GM19238 (cell line): ENCODE results near the gene SH3PXD2B.

Experiments
- DNase-seq: peaks from one replicate; pipeline ENCODE4 v3.0.0; 2011; ENCODE audit warnings: low spot score; ENCODE audit not compliant: insufficient read length

The SH3PXD2B gene

GRCh38 chr5:172454358-172455086, at the start of gene SH3PXD2B:
Gene SH3PXD2B, minus strand, starts transcription at chr5:172454525. Its CDS starts 173 bp downstream, at chr5:172454352.
- peak; percentile 44 for DNase-seq

GRCh38 chr5:172502969-172503368, 48.6 kb upstream of the SH3PXD2B start:
- DNase-seq = no peak

DNA sequence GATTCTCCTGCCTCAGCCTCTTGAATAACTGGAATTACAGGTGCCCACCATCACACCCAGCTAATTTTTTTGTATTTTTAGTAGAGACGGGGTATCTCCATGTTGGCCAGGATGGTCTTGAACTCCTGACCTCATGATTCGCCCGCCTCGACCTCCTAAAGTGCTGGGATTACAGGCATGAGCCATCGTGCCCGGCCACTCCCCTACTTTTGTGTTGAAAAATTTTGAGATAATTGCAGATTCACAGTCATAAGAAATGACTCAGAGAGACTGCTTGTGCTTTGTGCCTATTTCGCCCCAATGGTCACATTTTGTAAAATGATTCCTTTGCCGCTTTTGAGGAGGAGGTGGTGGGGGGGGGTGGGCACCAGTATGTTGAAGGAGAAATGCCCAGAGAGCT, 48.1 kb upstream of the SH3PXD2B start:
- no peak for DNase-seq

GRCh38 chr5:172501708-172502320, 47.5 kb upstream of the SH3PXD2B start:
- no peak for DNase-seq

GRCh38 chr5:172499287-172499686, 45.0 kb upstream of the SH3PXD2B start:
- DNase-seq = no peak

- no peak for DNase-seq
Observed at GRCh38 chr5:172498431-172499129, 44.3 kb upstream of the SH3PXD2B start.

- no peak for DNase-seq
Observed at GRCh38 chr5:172497591-172498255, 43.4 kb upstream of the SH3PXD2B start.

DNA sequence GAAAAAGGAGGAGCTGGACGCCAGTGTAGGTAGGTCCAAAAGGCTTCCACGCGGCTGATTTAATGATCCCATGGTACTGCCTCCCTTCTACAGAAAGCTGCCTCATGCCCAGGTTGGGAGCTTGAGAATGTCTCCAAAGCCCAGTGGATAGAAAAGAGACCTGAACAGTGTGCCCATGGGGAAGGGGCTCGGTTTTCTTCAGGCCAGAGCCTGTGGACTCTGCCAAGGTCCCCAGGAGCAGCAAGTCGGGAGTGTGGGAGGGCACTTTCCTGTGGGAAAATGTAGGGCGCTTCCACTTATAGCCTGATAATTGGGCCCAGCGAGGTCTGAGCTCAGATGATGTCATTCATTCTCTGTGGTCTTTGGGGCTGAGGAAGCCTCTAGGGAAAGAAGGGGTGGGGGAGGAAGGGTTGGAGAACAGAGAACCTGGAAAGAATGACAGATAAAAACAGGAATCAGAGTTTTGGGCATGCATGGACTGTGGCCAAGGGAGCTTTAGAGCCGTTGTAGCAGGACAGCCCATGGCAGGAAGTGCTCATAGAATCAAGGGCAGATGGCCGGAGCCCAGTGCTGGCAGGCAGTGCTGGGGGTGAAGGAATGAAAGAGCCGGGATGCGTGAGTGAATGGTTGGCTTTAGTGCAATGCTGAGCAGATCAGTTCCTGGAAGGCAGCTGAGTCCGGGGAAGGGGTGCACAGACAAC, 42.5 kb upstream of the SH3PXD2B start:
- DNase-seq = no peak

DNA sequence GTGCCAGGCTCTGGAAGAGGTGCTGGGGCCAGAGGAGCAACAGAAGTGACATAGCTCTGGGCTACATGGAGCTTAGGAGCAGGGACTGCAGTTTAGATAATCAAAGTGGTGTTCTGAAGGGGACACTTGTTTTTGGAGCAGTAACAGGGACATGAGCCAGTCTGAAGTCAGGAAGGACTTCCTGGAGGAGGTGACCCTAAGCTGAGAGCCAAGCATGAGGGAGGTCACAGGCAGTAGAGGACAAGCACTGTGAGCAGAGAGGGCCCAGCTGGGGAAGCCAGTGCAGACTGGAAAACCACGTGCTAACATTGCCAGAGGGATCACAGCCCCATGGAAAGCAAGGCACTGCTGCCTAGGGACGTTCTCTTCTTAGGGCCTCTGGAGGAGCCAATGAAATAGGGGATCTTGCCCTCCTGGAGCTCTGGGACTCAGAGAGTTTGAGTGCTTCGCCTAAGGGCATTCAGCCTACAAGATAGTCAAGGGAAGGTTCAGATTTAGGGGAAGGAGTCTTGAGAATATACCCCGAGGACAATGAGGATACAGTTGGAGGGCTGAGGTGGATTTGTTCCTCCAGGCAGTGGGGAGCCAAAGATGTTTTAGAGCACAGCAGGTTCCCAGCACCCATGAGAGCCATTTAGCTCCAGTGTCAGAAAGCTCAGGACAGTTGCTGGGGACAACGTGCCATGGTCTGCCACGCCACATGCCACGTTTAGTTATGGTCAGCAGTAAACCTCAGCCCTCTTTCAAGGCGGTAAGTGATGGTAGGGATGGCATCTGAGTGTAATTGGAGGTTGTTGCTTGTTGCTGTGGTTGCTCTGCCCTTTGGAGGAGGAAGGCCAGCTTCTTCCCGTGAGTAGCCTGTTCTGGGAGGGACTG, 40.5 kb upstream of the SH3PXD2B start:
- DNase-seq = no peak

DNA sequence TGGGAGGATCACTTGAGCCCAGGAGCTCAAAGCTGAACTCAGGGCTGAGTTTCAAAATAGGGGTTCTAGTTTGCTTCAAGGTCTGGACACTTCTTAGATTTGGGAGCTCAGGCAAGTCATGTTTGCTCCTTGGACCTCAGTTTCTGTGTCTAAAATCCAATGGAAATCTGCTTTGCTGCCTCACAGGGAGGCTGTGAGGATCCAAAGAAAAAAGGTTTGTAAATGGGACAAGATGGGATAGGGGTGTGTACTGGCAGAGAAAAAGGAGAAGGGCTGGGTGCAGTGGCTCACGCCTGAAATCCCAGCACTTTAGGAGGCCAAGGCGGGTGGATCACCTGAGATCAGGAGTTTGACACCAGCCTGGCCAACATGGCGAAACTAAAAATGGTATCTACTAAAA, 39.6 kb upstream of the SH3PXD2B start:
- no peak for DNase-seq

GRCh38 chr5:172493461-172493860, 39.1 kb upstream of the SH3PXD2B start:
- no peak for DNase-seq

- no peak for DNase-seq
Observed at GRCh38 chr5:172493002-172493401, 38.7 kb upstream of the SH3PXD2B start.

DNA sequence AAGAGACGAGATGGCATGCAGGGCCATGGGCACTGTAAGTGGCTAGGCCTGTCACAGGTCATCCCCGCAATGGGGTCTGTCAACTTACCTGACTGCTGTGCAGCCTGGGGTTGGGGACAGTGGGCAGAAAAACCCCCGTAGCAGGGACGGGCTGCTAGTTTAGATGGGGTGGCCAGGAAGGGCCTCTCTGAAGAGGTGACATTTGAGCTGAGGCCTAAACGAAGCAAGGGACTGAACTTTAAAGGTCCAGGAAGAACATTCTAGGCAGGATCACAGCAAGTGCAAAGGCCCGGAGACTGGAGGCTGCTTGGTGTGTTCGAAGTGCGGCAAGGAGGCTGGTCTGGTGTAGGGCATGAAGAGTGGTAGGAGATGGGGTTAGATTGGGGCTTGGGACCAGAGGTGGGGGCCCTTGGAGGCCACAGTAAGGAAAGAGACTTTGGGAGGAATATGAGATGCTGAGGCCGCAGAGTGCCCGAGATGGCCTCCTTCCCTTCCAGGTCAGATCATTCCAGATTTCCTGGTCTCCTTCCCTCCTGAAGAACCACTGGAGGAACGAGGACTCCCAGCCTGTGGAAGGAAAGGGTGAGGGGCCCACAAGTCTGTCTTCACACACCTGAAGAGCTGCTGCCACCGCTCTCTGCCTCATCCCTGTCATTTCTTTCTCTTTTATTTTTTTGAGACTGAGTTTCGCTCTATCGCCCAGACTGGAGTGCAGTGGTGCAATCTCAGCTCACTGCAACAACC, 37.9 kb upstream of the SH3PXD2B start:
- no peak for DNase-seq

GRCh38 chr5:172491481-172491880, 37.2 kb upstream of the SH3PXD2B start:
- DNase-seq = no peak

DNA sequence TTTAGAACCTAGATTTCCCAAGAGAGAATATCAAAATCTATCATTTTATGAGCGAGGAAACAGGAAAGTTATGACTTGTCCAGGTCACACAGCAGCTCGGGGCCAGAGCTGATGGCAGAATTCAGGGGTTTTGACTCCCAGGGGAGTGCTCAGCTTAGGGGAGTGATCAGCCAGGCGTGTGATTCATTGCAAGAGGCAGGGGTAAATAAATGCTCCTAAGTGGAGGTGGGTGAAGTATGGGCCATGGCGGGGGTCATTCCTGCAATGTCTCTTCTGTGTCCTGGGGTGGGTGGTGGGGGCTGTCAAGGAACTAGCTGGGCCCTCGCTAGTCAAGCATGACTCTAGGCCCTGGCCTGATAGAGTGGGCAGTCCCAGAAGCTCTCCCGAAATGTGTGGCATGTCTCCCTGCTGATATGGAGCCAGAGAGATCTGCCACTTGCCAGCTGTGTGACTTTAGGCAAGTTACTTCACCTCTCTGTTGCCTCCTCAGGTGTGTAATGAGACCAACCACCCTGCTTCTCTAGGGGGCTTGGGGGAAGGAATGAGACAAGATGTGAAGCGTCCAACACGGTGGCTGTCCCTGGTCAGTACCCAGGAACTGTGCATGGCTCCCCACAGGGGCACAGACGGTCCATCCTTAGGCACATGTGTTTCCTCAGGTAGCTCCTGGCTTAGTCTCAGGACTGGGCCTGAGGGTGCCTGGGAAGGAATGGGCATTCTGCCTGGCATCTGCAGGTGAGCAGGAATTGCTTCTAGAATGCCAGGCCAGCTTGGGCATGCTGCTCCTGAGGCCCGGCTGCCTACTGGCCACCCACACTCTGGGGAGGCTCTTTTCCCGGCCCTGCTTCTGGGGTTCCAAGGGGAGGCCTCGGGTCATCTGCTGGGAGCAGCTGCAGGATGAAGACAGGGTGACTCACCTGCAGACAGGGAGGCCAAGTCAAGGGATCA, 36.5 kb upstream of the SH3PXD2B start:
- DNase-seq = no peak

GRCh38 chr5:172488221-172488620, 33.9 kb upstream of the SH3PXD2B start:
- no peak for DNase-seq

DNA sequence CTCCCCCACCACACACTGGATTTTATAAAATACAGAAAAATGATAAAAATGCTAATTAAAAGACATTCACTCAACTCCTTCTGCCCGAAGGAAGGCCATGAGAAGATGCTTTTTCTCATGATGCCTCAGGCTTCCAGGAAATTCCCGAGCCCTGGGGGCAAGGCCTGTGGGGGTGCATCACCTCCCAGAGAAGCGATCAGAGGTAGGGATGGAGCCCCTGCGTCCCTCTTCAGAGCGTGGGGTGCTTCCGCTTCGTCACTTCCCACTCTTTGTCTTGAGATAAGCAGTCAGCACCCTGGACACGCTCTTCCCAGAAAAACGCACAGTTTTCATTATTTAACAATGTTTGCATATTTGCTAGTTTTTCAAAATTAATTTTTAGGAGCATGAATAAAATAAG, 33.3 kb upstream of the SH3PXD2B start:
- DNase-seq = no peak

DNA sequence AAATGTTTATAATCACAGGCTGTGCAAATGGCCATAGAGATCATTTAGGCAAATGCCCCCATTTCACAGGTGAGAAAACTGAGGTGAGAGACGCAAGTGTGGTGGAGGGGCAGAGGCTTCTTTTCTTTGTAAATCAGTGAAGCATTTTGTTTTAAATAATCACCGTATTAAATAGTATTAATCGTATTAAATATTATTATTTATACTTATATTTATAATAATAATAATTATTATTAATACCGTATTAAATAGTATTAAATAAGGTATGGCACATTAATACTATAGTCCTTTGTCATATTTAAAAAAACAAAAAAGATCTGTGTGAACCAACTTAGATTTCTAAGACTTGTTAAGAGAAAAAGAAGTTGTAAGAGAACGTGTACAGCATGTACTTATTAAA, 32.6 kb upstream of the SH3PXD2B start:
- DNase-seq = no peak

DNA sequence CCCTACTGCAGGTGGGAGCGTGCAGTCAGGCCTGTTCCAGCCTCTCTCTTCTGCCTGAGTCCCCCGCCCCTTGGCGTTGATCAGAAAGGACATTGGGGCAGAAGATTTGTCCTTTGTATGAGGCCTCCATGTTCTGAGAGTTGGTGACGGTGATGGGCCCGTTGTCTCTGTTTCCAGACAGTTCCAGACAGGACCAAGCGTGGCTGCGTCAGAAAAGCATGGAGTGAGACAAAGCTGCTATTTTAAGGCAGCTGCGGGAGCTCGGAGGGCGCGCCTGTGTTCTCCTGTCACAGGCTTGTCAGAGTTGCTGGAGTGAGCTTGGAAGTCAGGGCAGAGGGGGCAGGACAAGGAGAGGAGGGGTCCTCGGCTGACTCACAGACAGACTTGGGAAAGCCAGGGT, 32.1 kb upstream of the SH3PXD2B start:
- no peak for DNase-seq
